Mucosa of descending colon (tissue), 3 donors: ENCODE measurements around the gene NHEJ1. TPM values are rescaled to one million over a fixed set of nuclear protein-coding genes. Genes with fewer than 3 reads are reported as not detected.

Experiments
- ATAC-seq: fragments of 200-7000 bp; cut with Tn5 transposase; one replicate; pipeline ENCODE4 v1.9.1; 2020; ENCODE audit warnings: mild to moderate bottlenecking, moderate library complexity
- DNase-seq, 3 donors: peaks; one replicate each; pipeline ENCODE4 v3.0.0-alpha.2; 2020
- H3K36me3 ChIP-seq: fragments of 200-600 bp; one replicate; pipeline ENCODE4 v1.8.0; 2021; ENCODE audit warnings: low read depth, mild to moderate bottlenecking
- H3K4me1 ChIP-seq: fragments of 200-600 bp; one replicate; pipeline ENCODE4 v1.8.0; 2021; ENCODE audit warnings: low read depth, mild to moderate bottlenecking
- H3K4me3 ChIP-seq: fragments of 200-600 bp; one replicate; pipeline ENCODE4 v1.8.0; 2021; ENCODE audit warnings: mild to moderate bottlenecking
- H3K9me3 ChIP-seq: fragments of 200-600 bp; one replicate; pipeline ENCODE4 v1.8.0; 2021; ENCODE audit warnings: mild to moderate bottlenecking
- intact Hi-C, 2 donors: fragments of 100-400 bp; cut with DNase I in 1 of 2; cut with micrococcal nuclease in 1 of 2; formaldehyde crosslinking; loops; one replicate each; pipeline versions ENCODE4 v1.11.0 to v1.11.1; 2022; cut with DNase I, micrococcal nuclease
- total RNA-seq, 3 donors: library from RNA; stranded (reverse); fragmentation: NEBNext Ultra II Directional in 2 of 3; extraction: Animal tissue kit (Norgen Biotek cat#: 25700) in 2 of 3; gene quantifications; one replicate each; pipeline versions ENCODE4 v1.2.1 to v1.2.4, GENCODE V29; 2021 to 2023
- TF ChIP-seq, protein P1 (sequence below): fragments of 200-600 bp; IDR thresholded peaks from one replicate; pipeline ENCODE4 v1.8.0; 2022; ENCODE audit warnings: antibody characterized with exemption, mild to moderate bottlenecking
- donor health status: DM: no; HTN: no; CAD: no; lungs with moderate emphysema.
- donor health status: DM: no; HTN: no; CAD: no.
- donor health status: DM: no; HTN: yes; CAD: no.

The NHEJ1 gene
- total RNA-seq, 3 donors from 2014 or later, result 31.9 to 63.6 (median 41.7) TPM

GRCh38 chr2:219107758-219108157, 52.9 kb downstream of the NHEJ1 start:
- ATAC-seq (peak; percentile 49), DNase-seq (peak; percentile 63 to 73 (median 64))
- Histone ChIP-seq H3K9me3 (no peaks in the 10 kb centered on the region), H3K36me3 (no peaks in the 10 kb centered on the region), H3K4me3 (no peak overlapping the region), H3K4me1 (peaks cover 41% of the 10 kb centered on the region)
- intact Hi-C loops, result no loop called here
- TF ChIP-seq, protein P1, sequence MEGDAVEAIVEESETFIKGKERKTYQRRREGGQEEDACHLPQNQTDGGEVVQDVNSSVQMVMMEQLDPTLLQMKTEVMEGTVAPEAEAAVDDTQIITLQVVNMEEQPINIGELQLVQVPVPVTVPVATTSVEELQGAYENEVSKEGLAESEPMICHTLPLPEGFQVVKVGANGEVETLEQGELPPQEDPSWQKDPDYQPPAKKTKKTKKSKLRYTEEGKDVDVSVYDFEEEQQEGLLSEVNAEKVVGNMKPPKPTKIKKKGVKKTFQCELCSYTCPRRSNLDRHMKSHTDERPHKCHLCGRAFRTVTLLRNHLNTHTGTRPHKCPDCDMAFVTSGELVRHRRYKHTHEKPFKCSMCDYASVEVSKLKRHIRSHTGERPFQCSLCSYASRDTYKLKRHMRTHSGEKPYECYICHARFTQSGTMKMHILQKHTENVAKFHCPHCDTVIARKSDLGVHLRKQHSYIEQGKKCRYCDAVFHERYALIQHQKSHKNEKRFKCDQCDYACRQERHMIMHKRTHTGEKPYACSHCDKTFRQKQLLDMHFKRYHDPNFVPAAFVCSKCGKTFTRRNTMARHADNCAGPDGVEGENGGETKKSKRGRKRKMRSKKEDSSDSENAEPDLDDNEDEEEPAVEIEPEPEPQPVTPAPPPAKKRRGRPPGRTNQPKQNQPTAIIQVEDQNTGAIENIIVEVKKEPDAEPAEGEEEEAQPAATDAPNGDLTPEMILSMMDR, result no peak

DNA sequence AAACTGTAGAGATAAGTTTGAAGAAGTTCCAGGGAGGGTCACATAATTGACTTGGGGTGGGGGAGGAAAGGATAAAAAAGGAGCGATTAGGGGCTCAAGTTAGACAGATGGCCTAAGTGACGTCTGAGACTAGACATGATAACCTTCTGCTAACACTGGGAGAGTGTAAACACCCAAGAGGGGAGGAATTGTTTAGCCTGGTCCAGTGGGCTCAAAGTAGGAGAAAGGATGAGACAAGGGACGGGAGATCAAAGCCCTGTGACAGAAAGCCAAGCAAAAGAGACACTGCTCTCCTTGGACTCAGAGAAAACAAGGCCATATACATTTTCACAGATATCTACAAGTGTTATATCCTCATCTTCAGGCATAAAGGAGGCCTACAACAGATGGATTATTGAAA, 54.4 kb downstream of the NHEJ1 start:
- TF ChIP-seq, protein P1, result no peak
- Histone ChIP-seq H3K9me3 (no peaks in the 10 kb centered on the region), H3K4me1 (peaks cover 36% of the 10 kb centered on the region), H3K36me3 (no peaks in the 10 kb centered on the region), H3K4me3 (no peak overlapping the region)
- intact Hi-C loops, result no loop called here
- DNase-seq, result no peak
- no peak for ATAC-seq

- ATAC-seq, result peak; percentile 73
- intact Hi-C loops, result no loop called here
- Histone ChIP-seq H3K9me3 (no peaks in the 10 kb centered on the region), H3K4me3 (no peak overlapping the region), H3K36me3 (no peaks in the 10 kb centered on the region), H3K4me1 (peaks cover 21% of the 10 kb centered on the region)
- no peak for DNase-seq
- TF ChIP-seq, protein P1, result peak; percentile 65
Measured at GRCh38 chr2:219104107-219105035, 56.2 kb downstream of the NHEJ1 start.

- H3K4me1 ChIP-seq, result peaks cover 8% of the 10 kb centered on the region
- no peak overlapping the region for H3K4me3 ChIP-seq
- DNase-seq, result no peak
- no peaks in the 10 kb centered on the region for H3K36me3 ChIP-seq
- intact Hi-C loops, result no loop called here
- TF ChIP-seq, protein P1, result no peak
- ATAC-seq, result no peak
- no peaks in the 10 kb centered on the region for H3K9me3 ChIP-seq
Measured at GRCh38 chr2:219099329-219099728, 61.3 kb downstream of the NHEJ1 start.

- no peak for DNase-seq
- Histone ChIP-seq H3K9me3 (no peaks in the 10 kb centered on the region), H3K36me3 (no peaks in the 10 kb centered on the region), H3K4me3 (no peak overlapping the region), H3K4me1 (peaks cover 8% of the 10 kb centered on the region)
- TF ChIP-seq, protein P1, result no peak
- ATAC-seq, result peak; percentile 16
- intact Hi-C loops, result no loop called here
Measured at GRCh38 chr2:219095406-219095935, 65.1 kb downstream of the NHEJ1 start.
